Osteocyte (in vitro differentiated cells): ENCODE data around the gene GPC2. TPM values are rescaled to one million over a fixed set of nuclear protein-coding genes. Genes with fewer than 3 reads are reported as not detected.
"Not testable (repeated sequence)": the region's sequence is repeated elsewhere in the genome, so short reads cannot be mapped to it uniquely, and the experiment has no call there.

Source experiments
- DNase-seq: peaks from one replicate; pipeline ENCODE4 v3.0.0; 2021; ENCODE audit warnings: mixed read lengths; ENCODE audit not compliant: unreplicated experiment; ENCODE audit errors: extremely low spot score
- H3K27ac Mint-ChIP-seq: one replicate; pipeline ENCODE4 v1.8.0; 2021; ENCODE audit warnings: mild to moderate bottlenecking, mixed read lengths; ENCODE audit not compliant: unreplicated experiment
- H3K27me3 Mint-ChIP-seq: one replicate; pipeline ENCODE4 v1.8.0; 2021; ENCODE audit warnings: mixed read lengths; ENCODE audit not compliant: unreplicated experiment
- H3K36me3 Mint-ChIP-seq: one replicate; pipeline ENCODE4 v1.8.0; 2021; ENCODE audit warnings: mixed read lengths; ENCODE audit not compliant: unreplicated experiment
- H3K4me1 Mint-ChIP-seq: one replicate; pipeline ENCODE4 v1.8.0; 2021; ENCODE audit warnings: mixed read lengths; ENCODE audit not compliant: unreplicated experiment
- H3K4me3 Mint-ChIP-seq: one replicate; pipeline ENCODE4 v1.8.0; 2021; ENCODE audit warnings: mild to moderate bottlenecking, moderate library complexity, mixed read lengths; ENCODE audit not compliant: unreplicated experiment
- H3K9me3 Mint-ChIP-seq: one replicate; pipeline ENCODE4 v1.8.0; 2021; ENCODE audit warnings: mixed read lengths; ENCODE audit not compliant: unreplicated experiment
- CTCF ChIP-seq: fragments of 200-600 bp; sonication (generic); IDR thresholded peaks from 2 replicates; pipeline ENCODE4 v1.5.0; 2021; ENCODE audit warnings: antibody characterized with exemption, mild to moderate bottlenecking, moderate library complexity
- total RNA-seq: library from RNA; stranded (reverse); gene quantifications from 2 replicates; pipeline ENCODE4 v1.2.1, GENCODE V29; 2021

GPC2 gene
- total RNA-seq, 1 donor from 2014 or later, result 12.6 TPM

- peaks cover 6% of the 10 kb centered on the region for H3K36me3 Mint-ChIP-seq
Measured at GRCh38 chr7:100215895-100216294, 38.7 kb upstream of the GPC2 start.

GRCh38 chr7:100214356-100214755 is 37.2 kb upstream of the GPC2 start:
- peaks cover 23% of the 10 kb centered on the region for H3K27me3 Mint-ChIP-seq
- H3K36me3 Mint-ChIP-seq, H3K4me3 Mint-ChIP-seq, H3K9me3 Mint-ChIP-seq, H3K27ac Mint-ChIP-seq, DNase-seq, H3K4me1 Mint-ChIP-seq: not testable (repeated sequence)

More at GRCh38 chr7:100215895-100216294, 38.7 kb upstream of the GPC2 start:
- H3K27ac Mint-ChIP-seq, result no peak overlapping the region
- DNase-seq, result no peak
- H3K9me3 Mint-ChIP-seq, result no peaks in the 10 kb centered on the region
- peaks cover 11% of the 10 kb centered on the region for H3K27me3 Mint-ChIP-seq
- no peak for TF ChIP-seq CTCF
- H3K4me3 Mint-ChIP-seq, result no peak overlapping the region
- peaks cover 6% of the 10 kb centered on the region for H3K4me1 Mint-ChIP-seq

GRCh38 chr7:100213672-100214071 is 36.5 kb upstream of the GPC2 start:
- TF ChIP-seq CTCF, result no peak
- Mint-ChIP-seq H3K27me3 (peaks cover 30% of the 10 kb centered on the region), H3K27ac (no peak overlapping the region), H3K36me3 (peaks cover 4% of the 10 kb centered on the region), H3K4me1 (peaks cover 6% of the 10 kb centered on the region), H3K4me3 (no peak overlapping the region), H3K9me3 (no peaks in the 10 kb centered on the region)
- DNase-seq, result no peak

GRCh38 chr7:100212631-100213286 is 35.6 kb upstream of the GPC2 start:
- Mint-ChIP-seq H3K4me1 (peaks cover 6% of the 10 kb centered on the region), H3K4me3 (no peak overlapping the region), H3K27me3 (peaks cover 37% of the 10 kb centered on the region), H3K9me3 (no peaks in the 10 kb centered on the region), H3K27ac (no peak overlapping the region), H3K36me3 (peaks cover 4% of the 10 kb centered on the region)
- DNase-seq, result no peak
- TF ChIP-seq CTCF, result no peak

- no peaks in the 10 kb centered on the region for H3K9me3 Mint-ChIP-seq
- no peaks in the 10 kb centered on the region for H3K4me1 Mint-ChIP-seq
- H3K27me3 Mint-ChIP-seq, result peaks cover 39% of the 10 kb centered on the region
- H3K36me3 Mint-ChIP-seq, result peaks cover 4% of the 10 kb centered on the region
- DNase-seq, result no peak
- TF ChIP-seq CTCF, result no peak
- H3K27ac Mint-ChIP-seq, result no peak overlapping the region
- no peak overlapping the region for H3K4me3 Mint-ChIP-seq
Measured at GRCh38 chr7:100211342-100211780, 34.2 kb upstream of the GPC2 start.
